Gastrocnemius medialis (tissue), 4 donors: ENCODE data around the gene PID1. TPM values are rescaled to one million over a fixed set of nuclear protein-coding genes. Genes with fewer than 3 reads are reported as not detected.
"Not testable (repeated sequence)": the region's sequence is repeated elsewhere in the genome, so short reads cannot be mapped to it uniquely, and the experiment has no call there.

Experiments used
- ATAC-seq, 2 donors: fragments of 150-250 bp; one replicate each; pipeline ENCODE4 v1.9.1; 2016
- DNase-seq, 2 donors: peaks; one replicate each; pipeline ENCODE4 v3.0.0-alpha.2; 2019
- H3K27ac ChIP-seq, 4 donors: fragments of 200-600 bp; sonication (generic); 1 replicate in 1 of 4; 2 replicates in 3 of 4; pipeline ENCODE4 v1.5.1; 2016 to 2018; ENCODE audit warnings: mild to moderate bottlenecking in 2 of 4, moderate library complexity in 1 of 4
- H3K27me3 ChIP-seq, 3 donors: fragments of 200-600 bp; sonication (generic) in 2 of 3; 1 replicate in 1 of 3; 2 replicates in 2 of 3; pipeline versions ENCODE4 v1.5.1 to v1.6.0; 2016 to 2019; ENCODE audit warnings: mild to moderate bottlenecking in 1 of 3, moderate library complexity in 1 of 3
- H3K36me3 ChIP-seq, 2 donors: fragments of 200-600 bp; sonication (generic) in 1 of 2; one replicate each; pipeline ENCODE4 v1.5.1; 2017 to 2018
- H3K4me1 ChIP-seq, 2 donors: fragments of 200-600 bp; sonication (generic) in 1 of 2; one replicate each; pipeline ENCODE4 v1.5.1; 2016 to 2017; ENCODE audit warnings: mild to moderate bottlenecking in 2 of 2
- H3K4me3 ChIP-seq, 4 donors: fragments of 200-600 bp; sonication (generic) in 3 of 4; 1 replicate in 1 of 4; 2 replicates in 3 of 4; pipeline ENCODE4 v1.5.1; 2016 to 2019; ENCODE audit warnings: mild to moderate bottlenecking in 2 of 4
- H3K9me3 ChIP-seq, 3 donors: fragments of 200-600 bp; sonication (generic) in 2 of 3; 1 replicate in 1 of 3; 2 replicates in 2 of 3; pipeline ENCODE4 v1.5.1; 2016 to 2019
- POLR2A ChIP-seq, 2 donors: fragments of 450-650 bp; IDR thresholded peaks; one replicate each; pipeline ENCODE4 v1.6.1; 2017; ENCODE audit warnings: antibody characterized with exemption in 2 of 2, mild to moderate bottlenecking in 2 of 2, moderate library complexity in 2 of 2
- in situ Hi-C, 4 donors: fragments of 200-750 bp; cut with MboI; loops; one replicate each; pipeline versions ENCODE4 v1.15.0 to v1.8.0; 2017; ENCODE audit warnings: low sequenced_read_pairs in 4 of 4
- intact Hi-C: fragments of 100-400 bp; cut with DNase I; formaldehyde crosslinking; loops from one replicate; pipeline ENCODE4 v1.15.1; 2023; ENCODE audit warnings: low total_unique reads
- total RNA-seq, 4 donors: library from RNA; depleted of rRNA; stranded (reverse); fragments of >200 nt; gene quantifications; one replicate each; pipeline versions ENCODE4 v1.1.0 to v1.2.3, GENCODE V29; 2016
- TF ChIP-seq, protein P1 (sequence below), 5 experiments: fragments of 450-650 bp in 3 of 5; fragments of 200-600 bp in 2 of 5; sonication (generic) in 2 of 5; IDR thresholded peaks in 4 of 5; conservative IDR thresholded peaks in 1 of 5; 1 replicate in 4 of 5; 2 replicates in 1 of 5; pipeline ENCODE4 v1.5.1; 2016 to 2019; ENCODE audit warnings: antibody characterized with exemption in 5 of 5, mild to moderate bottlenecking in 3 of 5, moderate library complexity in 3 of 5

Gene PID1
- total RNA-seq, 4 donors from 2014 or later: 11.3 to 24.3 (median 19.5) TPM

DNA sequence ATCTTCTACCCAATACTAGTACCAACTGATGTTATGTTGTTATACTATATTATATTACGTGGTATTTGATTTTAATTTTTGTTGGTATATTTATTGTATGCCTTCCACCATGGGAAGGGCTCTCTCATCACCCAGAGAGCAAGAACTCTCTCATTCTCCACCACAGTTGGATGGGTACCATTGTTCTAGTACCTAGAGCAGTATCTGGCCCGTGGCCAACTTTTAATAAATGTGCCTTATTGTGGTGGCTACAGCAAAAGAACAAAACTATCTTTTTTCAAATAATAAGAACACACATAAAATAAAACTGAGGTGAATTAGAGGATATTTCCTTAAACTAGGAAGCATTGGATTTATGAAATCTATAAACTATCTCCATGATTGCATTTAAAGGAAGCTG lies 71.8 kb downstream of the PID1 start:
- H3K9me3 ChIP-seq: no peaks in the 10 kb centered on the region
- no peak for ATAC-seq
- H3K4me1 ChIP-seq: no peaks in the 10 kb centered on the region
- H3K36me3 ChIP-seq: no peaks in the 10 kb centered on the region
- no peak for TF ChIP-seq POLR2A (IDR thresholded peaks at IDR 0.05)
- no peak overlapping the region for H3K27ac ChIP-seq
- H3K4me3 ChIP-seq: no peak overlapping the region
- in situ Hi-C loops: no loop called here
- DNase-seq: no peak
- no peaks in the 10 kb centered on the region for H3K27me3 ChIP-seq
- intact Hi-C loops: no loop called here

DNA sequence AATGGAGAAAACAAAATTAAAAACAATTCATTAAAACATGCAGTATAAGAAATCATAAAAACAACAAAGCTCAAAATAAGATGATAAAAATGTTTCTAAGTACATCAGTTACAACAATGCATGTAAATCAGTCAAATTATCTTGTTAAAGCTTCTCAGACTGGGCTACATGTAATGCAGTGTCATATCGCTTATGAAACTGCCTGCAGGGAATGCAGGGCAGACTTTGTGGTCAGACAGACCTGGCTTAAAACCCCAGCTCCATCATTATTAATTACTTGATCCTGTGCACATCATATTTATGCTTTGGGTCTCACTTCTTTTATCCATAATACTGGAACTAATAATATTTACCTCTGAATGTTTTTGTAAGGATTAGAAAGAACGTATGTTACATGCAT lies 74.6 kb downstream of the PID1 start:
- DNase-seq: no peak
- no peaks in the 10 kb centered on the region for H3K27me3 ChIP-seq
- H3K4me1 ChIP-seq: no peaks in the 10 kb centered on the region
- no peak for TF ChIP-seq POLR2A (IDR thresholded peaks at IDR 0.05)
- TF ChIP-seq, protein P1, sequence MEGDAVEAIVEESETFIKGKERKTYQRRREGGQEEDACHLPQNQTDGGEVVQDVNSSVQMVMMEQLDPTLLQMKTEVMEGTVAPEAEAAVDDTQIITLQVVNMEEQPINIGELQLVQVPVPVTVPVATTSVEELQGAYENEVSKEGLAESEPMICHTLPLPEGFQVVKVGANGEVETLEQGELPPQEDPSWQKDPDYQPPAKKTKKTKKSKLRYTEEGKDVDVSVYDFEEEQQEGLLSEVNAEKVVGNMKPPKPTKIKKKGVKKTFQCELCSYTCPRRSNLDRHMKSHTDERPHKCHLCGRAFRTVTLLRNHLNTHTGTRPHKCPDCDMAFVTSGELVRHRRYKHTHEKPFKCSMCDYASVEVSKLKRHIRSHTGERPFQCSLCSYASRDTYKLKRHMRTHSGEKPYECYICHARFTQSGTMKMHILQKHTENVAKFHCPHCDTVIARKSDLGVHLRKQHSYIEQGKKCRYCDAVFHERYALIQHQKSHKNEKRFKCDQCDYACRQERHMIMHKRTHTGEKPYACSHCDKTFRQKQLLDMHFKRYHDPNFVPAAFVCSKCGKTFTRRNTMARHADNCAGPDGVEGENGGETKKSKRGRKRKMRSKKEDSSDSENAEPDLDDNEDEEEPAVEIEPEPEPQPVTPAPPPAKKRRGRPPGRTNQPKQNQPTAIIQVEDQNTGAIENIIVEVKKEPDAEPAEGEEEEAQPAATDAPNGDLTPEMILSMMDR (IDR thresholded peaks at IDR 0.05 in 4 of 5, conservative IDR thresholded peaks at IDR 0.05 in 1 of 5): no peak
- in situ Hi-C loops (no loop called here), intact Hi-C loops (no loop called here)
- no peak overlapping the region for H3K27ac ChIP-seq
- no peaks in the 10 kb centered on the region for H3K36me3 ChIP-seq
- no peak overlapping the region for H3K4me3 ChIP-seq
- H3K9me3 ChIP-seq: no peaks in the 10 kb centered on the region
- ATAC-seq: no peak

DNA sequence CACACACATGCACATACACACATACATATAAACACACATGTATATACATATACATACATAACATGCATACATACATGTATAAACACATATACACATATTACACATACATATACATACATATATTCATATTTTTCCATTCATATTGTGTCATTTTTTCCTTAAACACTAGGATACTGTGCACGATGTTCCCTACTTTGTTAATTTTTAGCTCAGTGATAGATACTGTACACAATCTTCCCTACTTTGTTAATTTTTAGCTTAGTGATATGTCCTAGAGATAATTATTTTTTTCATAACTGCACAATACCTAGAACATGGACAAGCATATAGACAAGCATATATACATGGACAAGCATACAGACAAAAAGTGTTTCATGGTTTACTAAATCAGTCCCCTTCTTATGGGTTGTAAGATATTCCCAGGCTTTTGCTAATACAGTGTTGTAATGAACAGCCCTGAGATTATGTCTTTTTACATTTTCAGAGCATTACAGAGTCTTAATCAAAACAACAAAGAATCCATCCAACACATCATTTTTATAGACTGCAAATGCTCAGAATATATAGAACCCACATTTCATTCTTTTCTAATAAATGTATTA lies 75.6 kb downstream of the PID1 start:
- intact Hi-C loops: no loop called here
- Histone ChIP-seq H3K4me3 (no peak overlapping the region), H3K4me1 (no peaks in the 10 kb centered on the region), H3K27ac (no peak overlapping the region), H3K36me3 (no peaks in the 10 kb centered on the region), H3K27me3 (no peaks in the 10 kb centered on the region), H3K9me3 (no peaks in the 10 kb centered on the region)
- in situ Hi-C loops: no loop called here
- ATAC-seq (no peak), DNase-seq (no peak)
- no peak for TF ChIP-seq POLR2A (IDR thresholded peaks at IDR 0.05)
- TF ChIP-seq, protein P1 (IDR thresholded peaks at IDR 0.05 in 4 of 5, conservative IDR thresholded peaks at IDR 0.05 in 1 of 5): no peak

DNA sequence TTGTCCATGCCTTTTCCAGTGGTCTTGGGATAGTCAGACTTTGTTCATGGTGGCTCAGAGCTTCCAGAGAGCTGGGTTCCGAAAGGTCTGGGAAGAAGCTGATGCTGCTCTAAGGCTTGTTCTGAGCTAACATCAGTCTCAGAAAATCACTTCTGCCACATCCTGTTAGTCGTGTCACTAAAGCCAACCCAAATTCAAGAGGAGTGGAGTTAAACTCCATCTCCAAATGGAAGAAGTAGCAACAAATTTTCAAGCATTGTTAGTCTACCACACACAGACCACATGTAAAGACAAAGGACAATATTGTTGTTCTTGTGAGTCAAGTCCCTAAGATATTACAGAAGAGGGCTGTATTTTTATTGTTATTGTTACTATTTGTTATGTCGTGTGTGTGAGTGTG lies 77.8 kb downstream of the PID1 start:
- Histone ChIP-seq H3K27ac (no peak overlapping the region), H3K4me3 (no peak overlapping the region), H3K27me3 (no peaks in the 10 kb centered on the region), H3K4me1 (no peaks in the 10 kb centered on the region), H3K36me3 (no peaks in the 10 kb centered on the region), H3K9me3 (no peaks in the 10 kb centered on the region)
- DNase-seq (no peak), ATAC-seq (no peak)
- intact Hi-C loops: no loop called here
- in situ Hi-C loops: no loop called here
- TF ChIP-seq POLR2A (IDR thresholded peaks at IDR 0.05): no peak
- TF ChIP-seq, protein P1 (IDR thresholded peaks at IDR 0.05 in 4 of 5, conservative IDR thresholded peaks at IDR 0.05 in 1 of 5): no peak

DNA sequence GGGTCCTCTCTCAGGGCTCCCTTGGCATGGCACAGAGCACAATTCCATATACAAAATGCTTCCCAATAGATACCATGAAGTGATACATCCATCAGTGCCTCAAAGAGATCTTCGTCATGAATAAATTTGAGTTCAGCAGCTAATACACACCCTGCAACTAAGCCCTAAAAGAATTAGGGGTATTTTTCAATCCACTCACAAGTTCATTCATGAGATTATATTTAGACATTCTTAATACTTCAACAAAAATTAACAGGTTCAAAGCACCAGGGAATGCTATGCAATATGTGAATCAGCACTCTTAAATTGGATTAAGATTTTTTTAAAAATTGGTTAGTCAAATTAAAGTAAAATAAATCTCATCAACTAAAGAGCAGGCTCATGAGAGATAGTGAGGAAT lies 79.7 kb downstream of the PID1 start:
- H3K27me3 ChIP-seq: no peaks in the 10 kb centered on the region
- DNase-seq (no peak), ATAC-seq (no peak)
- no peaks in the 10 kb centered on the region for H3K9me3 ChIP-seq
- TF ChIP-seq, protein P1 (IDR thresholded peaks at IDR 0.05 in 4 of 5, conservative IDR thresholded peaks at IDR 0.05 in 1 of 5): no peak
- no peak for TF ChIP-seq POLR2A (IDR thresholded peaks at IDR 0.05)
- H3K4me3 ChIP-seq: no peak overlapping the region
- no peak overlapping the region for H3K27ac ChIP-seq
- in situ Hi-C loops (no loop called here), intact Hi-C loops (no loop called here)
- H3K4me1 ChIP-seq: no peaks in the 10 kb centered on the region
- no peaks in the 10 kb centered on the region for H3K36me3 ChIP-seq

DNA sequence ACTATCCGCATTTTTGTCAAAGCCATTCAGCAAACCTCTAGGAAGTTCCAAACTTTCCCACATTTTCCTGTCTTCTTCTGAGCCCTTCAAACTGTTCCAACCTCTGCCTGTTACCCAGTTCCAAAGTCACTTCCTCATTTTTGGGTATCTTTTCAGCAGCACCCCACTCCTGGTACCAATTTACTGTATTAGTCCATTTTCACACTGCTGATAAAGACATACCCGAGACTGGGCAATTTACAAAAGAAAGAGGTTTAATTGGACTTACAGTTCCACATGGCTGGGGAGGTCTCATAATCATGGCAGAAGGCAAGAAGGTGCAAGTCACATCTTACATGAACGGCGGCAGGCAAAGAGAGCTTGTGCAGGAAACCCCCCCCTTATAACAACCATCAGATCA lies 84.0 kb downstream of the PID1 start:
- in situ Hi-C loops, H3K36me3 ChIP-seq, H3K4me1 ChIP-seq, H3K27me3 ChIP-seq, H3K9me3 ChIP-seq, DNase-seq, H3K4me3 ChIP-seq, ATAC-seq, H3K27ac ChIP-seq, intact Hi-C loops: not testable (repeated sequence)
